ENCODE results near the gene EYA2.
"Not testable (repeated sequence)": the region's sequence is repeated elsewhere in the genome, so short reads cannot be mapped to it uniquely, and the experiment has no call there.

The EYA2 gene

DNA sequence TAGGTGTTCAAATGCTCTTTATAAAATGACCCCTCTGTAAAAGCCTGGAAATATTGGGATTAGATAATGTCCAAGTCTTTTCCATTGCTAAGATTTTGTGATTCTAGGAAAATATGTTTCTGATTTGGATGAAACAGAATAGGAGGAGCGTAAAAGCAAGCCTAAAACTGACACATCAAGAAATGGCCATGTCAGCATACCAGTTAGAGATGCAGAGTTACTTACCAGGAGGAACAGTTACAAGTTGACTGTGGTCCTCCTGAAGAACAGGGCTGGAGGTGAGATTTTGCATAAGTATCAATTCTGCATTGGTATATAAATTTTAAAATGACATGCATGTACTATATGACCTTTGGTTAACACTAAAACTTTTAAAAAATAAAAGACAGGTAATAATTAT, 35.3 kb downstream of the EYA2 start:
- no peak for DNase-seq (ENCODE audit: low read depth)
- no peak for TF ChIP-seq CTCF (conservative IDR thresholded peaks at IDR 0.05; ENCODE audit: low read length)
- H3K4me3 ChIP-seq (ENCODE audit: low read length), result no peak overlapping the region

DNA sequence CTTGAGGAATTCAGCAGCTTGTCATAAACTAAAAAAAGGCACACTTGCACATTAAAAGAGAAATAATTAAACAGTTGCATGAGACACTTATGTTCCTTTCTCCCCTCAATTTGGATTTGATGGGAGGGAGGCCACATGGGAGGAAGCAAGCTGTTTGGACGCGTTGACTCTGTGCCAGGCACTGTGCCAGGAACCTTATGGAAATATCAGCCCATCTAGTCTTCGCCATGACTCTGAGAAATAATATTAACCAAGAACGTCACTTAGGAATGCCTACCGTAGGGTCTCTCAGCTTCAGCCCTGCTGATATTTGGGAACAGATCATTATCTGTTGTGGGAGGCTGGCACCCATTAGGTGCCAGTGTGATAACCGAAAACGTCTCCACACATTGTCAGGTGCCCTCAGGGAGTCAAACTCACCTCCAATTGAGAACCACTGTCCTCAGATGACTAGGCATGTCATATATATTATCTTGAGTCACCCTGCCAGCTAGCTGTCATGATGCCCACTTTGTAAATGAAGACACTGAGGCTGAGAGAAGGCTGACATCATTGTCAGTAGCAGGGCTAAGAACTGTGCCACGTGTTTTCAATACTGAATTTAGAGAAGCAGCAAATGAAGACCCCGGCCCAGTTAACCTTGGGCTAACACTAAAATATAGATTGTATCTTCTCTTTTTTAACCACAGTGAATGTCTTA, 36.1 kb downstream of the EYA2 start:
- TF ChIP-seq CTCF (conservative IDR thresholded peaks at IDR 0.05; ENCODE audit: low read length), result no peak
- no peak overlapping the region for H3K4me3 ChIP-seq (ENCODE audit: low read length)
- no peak for DNase-seq (ENCODE audit: low read depth)

GRCh38 chr20:46931699-46932098, 37.1 kb downstream of the EYA2 start:
- TF ChIP-seq CTCF (conservative IDR thresholded peaks at IDR 0.05; ENCODE audit: low read length), result peak; percentile 30
- no peak overlapping the region for H3K4me3 ChIP-seq (ENCODE audit: low read length)

DNA sequence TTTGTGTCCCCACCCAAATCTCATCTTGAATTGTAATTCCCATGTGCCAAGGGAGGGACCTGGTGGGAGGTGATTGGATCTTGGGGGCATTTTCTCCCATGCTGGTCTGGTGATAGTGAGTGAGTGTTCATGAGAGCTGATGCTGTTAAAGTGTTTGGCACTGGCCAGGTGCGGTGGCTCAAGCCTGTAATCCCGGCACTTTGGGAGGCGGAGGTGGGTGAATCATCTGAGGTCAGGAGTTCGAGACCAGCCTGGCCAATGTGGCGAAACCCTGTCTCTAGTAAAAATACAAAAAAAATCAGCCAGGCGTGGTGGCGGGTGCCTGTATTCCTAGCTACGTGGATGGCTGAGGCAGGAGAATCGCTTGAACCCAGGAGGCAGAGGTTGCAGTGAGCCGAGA, 37.8 kb downstream of the EYA2 start:
- DNase-seq (ENCODE audit: low read depth), result not testable (repeated sequence)

More at GRCh38 chr20:46931699-46932098, 37.1 kb downstream of the EYA2 start:
- peak; percentile 86 for DNase-seq (ENCODE audit: low read depth)

GRCh38 chr20:46933150-46933549, 38.5 kb downstream of the EYA2 start:
- TF ChIP-seq CTCF (conservative IDR thresholded peaks at IDR 0.05; ENCODE audit: low read length), result no peak
- DNase-seq (ENCODE audit: low read depth), result no peak

More for the DNA sequence above, 37.8 kb downstream of the EYA2 start:
- H3K4me3 ChIP-seq (ENCODE audit: low read length), result not testable (repeated sequence)

GRCh38 chr20:46934746-46935287, 40.2 kb downstream of the EYA2 start:
- H3K4me3 ChIP-seq (ENCODE audit: low read length), result no peak overlapping the region
- DNase-seq (ENCODE audit: low read depth), result no peak
- TF ChIP-seq CTCF (conservative IDR thresholded peaks at IDR 0.05; ENCODE audit: low read length), result no peak

More at GRCh38 chr20:46933150-46933549, 38.5 kb downstream of the EYA2 start:
- H3K4me3 ChIP-seq (ENCODE audit: low read length), result no peak overlapping the region

- no peak for TF ChIP-seq CTCF (conservative IDR thresholded peaks at IDR 0.05; ENCODE audit: low read length)
- DNase-seq (ENCODE audit: low read depth), result no peak
- H3K4me3 ChIP-seq (ENCODE audit: low read length), result no peak overlapping the region
Measured at GRCh38 chr20:46935394-46936017, 40.9 kb downstream of the EYA2 start.
